BE2C (cell line): ENCODE data around the gene KCNJ1.

Experiments
- DNase-seq: peaks from one replicate; pipeline ENCODE4 v3.0.0-alpha.2; 2020
- H3K27me3 ChIP-seq: fragments of 250-450 bp; sonication (Bioruptor Pico); 2 replicates; pipeline ENCODE4 v1.5.1; 2020; ENCODE audit warnings: mild to moderate bottlenecking
- H3K36me3 ChIP-seq: fragments of 250-450 bp; sonication (Bioruptor Pico); 2 replicates; pipeline ENCODE4 v1.5.1; 2020; ENCODE audit warnings: mild to moderate bottlenecking
- H3K4me1 ChIP-seq: fragments of 250-450 bp; sonication (Bioruptor Pico); 2 replicates; pipeline ENCODE4 v1.5.1; 2020
- H3K4me3 ChIP-seq: 2 replicates; pipeline ENCODE4 v1.5.1; 2011; ENCODE audit warnings: low read depth, low read length
- H3K9me3 ChIP-seq: fragments of 250-450 bp; sonication (Bioruptor Pico); 2 replicates; pipeline ENCODE4 v1.5.1; 2020
- TF ChIP-seq, protein P1 (sequence below): IDR thresholded peaks from 2 replicates; pipeline ENCODE4 v1.5.1; 2012; ENCODE audit warnings: mild to moderate bottlenecking, low read depth, low read length

The KCNJ1 gene

DNA sequence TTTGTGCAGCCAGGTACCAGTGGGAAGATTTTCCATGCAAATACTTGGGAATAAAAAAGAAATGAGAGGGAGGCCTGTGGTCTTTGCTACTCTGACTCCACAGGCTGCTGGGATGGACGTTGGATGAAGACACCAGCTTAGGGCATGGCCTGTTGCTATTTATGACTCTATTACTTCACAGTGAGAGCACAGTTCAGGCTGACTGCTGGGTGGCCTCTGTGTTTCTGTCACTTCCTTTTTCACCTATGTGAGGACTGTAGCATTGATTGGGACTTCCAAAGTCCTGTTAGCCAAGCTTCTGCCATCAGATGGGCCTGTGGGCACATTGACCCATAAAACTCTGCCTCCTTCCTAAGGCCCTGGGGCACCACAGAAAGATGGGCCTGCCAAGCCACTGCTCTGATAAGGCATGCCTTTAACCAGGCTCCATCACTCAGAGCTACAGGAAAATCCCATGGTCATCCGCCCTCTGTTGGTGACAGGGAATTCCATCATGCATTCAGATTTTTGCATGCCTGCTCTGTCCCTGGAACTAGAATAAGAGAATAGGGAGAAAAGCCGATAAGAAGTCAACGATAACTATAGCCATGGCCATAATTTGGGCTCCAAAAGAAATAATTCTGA, 64.6 kb downstream of the KCNJ1 start:
- peak; percentile 77 for DNase-seq
- Histone ChIP-seq H3K36me3 (no peaks in the 10 kb centered on the region), H3K27me3 (no peaks in the 10 kb centered on the region)

GRCh38 chr11:128800871-128801417, 66.2 kb downstream of the KCNJ1 start:
- Histone ChIP-seq H3K36me3 (no peaks in the 10 kb centered on the region), H3K4me1 (peaks cover 12% of the 10 kb centered on the region), H3K4me3 (no peak overlapping the region), H3K9me3 (no peaks in the 10 kb centered on the region), H3K27me3 (no peaks in the 10 kb centered on the region)
- DNase-seq: no peak
- TF ChIP-seq, protein P1, sequence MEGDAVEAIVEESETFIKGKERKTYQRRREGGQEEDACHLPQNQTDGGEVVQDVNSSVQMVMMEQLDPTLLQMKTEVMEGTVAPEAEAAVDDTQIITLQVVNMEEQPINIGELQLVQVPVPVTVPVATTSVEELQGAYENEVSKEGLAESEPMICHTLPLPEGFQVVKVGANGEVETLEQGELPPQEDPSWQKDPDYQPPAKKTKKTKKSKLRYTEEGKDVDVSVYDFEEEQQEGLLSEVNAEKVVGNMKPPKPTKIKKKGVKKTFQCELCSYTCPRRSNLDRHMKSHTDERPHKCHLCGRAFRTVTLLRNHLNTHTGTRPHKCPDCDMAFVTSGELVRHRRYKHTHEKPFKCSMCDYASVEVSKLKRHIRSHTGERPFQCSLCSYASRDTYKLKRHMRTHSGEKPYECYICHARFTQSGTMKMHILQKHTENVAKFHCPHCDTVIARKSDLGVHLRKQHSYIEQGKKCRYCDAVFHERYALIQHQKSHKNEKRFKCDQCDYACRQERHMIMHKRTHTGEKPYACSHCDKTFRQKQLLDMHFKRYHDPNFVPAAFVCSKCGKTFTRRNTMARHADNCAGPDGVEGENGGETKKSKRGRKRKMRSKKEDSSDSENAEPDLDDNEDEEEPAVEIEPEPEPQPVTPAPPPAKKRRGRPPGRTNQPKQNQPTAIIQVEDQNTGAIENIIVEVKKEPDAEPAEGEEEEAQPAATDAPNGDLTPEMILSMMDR: no peak

More for the DNA sequence above, 64.6 kb downstream of the KCNJ1 start:
- TF ChIP-seq, protein P1: peak; percentile 93
- Histone ChIP-seq H3K9me3 (no peaks in the 10 kb centered on the region), H3K4me1 (peaks cover 12% of the 10 kb centered on the region), H3K4me3 (no peak overlapping the region)

DNA sequence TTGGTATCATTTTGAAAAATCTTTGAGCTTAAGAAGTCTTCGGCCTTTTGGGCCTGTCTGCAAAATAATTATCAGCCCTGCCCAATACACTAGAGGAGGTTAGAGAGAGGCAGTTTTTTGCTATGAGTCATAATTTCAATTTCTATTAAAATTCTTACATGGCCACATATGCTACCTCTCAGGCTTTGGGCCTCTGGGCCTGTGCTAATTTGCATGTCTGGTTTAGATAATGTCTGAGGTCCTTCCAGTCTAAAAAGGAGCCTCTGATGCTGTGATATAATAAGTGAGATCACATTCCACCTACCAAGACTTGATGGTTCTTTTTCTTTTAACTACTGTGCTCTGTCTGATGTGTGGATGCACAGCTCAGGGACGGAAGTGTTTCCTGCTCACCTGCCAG, 70.8 kb downstream of the KCNJ1 start:
- DNase-seq: no peak
- H3K9me3 ChIP-seq: no peaks in the 10 kb centered on the region
- H3K4me3 ChIP-seq: no peak overlapping the region
- no peaks in the 10 kb centered on the region for H3K36me3 ChIP-seq
- H3K4me1 ChIP-seq: peaks cover 3% of the 10 kb centered on the region
- TF ChIP-seq, protein P1: no peak
- H3K27me3 ChIP-seq: no peaks in the 10 kb centered on the region

GRCh38 chr11:128790196-128790595, 76.9 kb downstream of the KCNJ1 start:
- no peaks in the 10 kb centered on the region for H3K36me3 ChIP-seq
- peaks cover 5% of the 10 kb centered on the region for H3K4me1 ChIP-seq
- TF ChIP-seq, protein P1: no peak
- no peak overlapping the region for H3K4me3 ChIP-seq
- no peaks in the 10 kb centered on the region for H3K9me3 ChIP-seq
- no peaks in the 10 kb centered on the region for H3K27me3 ChIP-seq
- DNase-seq: peak; percentile 68

DNA sequence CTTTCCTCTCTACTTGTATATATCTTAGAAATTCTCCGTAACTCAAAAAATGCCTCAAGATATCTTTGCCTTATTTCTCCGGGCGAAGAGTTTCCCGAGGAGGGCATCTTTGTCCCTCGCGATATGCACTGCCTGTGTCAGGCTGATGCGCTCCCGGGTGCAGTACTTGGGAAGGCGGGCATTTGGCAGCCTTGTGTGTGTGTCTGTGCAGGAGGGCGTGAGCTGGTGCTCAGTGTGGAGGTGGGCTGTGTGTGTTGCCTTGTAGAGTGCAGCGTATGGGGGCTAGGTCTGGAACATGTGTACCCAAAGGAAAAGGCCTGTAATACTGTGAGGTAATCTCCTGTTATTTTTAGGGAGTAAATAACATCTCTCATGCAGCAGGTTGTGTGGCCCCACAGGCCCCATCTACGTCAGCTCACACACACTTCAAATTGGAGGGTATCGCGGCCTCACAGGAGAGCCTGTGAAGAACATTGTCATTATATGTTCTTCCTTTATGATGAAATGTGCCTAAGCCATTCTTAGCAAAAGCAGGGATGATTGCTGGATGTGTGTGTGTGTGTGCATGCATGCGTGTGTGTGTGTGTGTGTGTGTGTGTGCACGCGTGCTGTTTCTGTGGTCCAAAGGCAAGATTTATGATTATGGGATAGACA, 77.5 kb downstream of the KCNJ1 start:
- Histone ChIP-seq H3K27me3 (no peaks in the 10 kb centered on the region), H3K4me3 (no peak overlapping the region), H3K9me3 (no peaks in the 10 kb centered on the region), H3K36me3 (no peaks in the 10 kb centered on the region), H3K4me1 (peaks cover 5% of the 10 kb centered on the region)
- DNase-seq: no peak
- TF ChIP-seq, protein P1: no peak
